ENCODE data around the gene JAG1.

DNA sequence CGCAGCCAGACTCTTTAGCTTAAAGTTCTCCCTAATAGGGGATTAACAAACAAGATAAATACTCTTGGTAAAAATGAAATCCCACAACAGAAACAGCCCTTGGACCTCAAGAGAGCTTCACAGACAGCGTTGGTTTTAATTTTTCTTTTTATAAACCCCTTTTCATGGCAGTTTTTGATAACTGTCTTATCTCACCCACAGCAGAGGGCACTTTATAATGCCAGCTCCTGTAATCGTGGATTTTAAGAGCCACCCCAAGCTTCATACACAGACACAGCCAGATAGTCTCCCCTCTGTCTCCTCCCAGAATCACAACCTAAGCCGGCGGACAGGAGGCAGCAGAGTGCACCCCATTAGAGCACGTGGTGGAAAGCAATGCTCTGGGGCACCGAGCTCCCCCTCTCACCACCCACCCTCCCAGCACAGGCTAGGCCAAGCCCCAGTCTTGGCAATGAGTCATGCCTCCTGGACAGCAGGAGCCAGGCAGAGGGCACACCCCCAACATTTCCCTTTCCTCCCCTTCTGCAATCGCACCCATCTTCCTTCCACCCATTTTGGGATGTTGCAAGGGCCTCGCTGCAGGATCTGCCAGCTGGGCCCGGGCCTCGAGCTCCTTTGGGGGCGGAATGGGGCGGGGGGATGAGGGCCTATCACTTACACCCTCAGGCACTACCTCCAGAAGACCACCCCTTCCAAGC is 2.4 kb downstream of the JAG1 start:
- peak; percentile 40; the same call in 1 of the 2 replicates for TF ChIP-seq MYC (IDR thresholded peaks at IDR 0.05; ENCODE audit: low read depth, low read length)
- TF ChIP-seq MYC (CRISPR knock-in tag; IDR thresholded peaks at IDR 0.05; ENCODE audit: borderline replicate concordance, low read depth): no peak
- TF ChIP-seq, protein P1, sequence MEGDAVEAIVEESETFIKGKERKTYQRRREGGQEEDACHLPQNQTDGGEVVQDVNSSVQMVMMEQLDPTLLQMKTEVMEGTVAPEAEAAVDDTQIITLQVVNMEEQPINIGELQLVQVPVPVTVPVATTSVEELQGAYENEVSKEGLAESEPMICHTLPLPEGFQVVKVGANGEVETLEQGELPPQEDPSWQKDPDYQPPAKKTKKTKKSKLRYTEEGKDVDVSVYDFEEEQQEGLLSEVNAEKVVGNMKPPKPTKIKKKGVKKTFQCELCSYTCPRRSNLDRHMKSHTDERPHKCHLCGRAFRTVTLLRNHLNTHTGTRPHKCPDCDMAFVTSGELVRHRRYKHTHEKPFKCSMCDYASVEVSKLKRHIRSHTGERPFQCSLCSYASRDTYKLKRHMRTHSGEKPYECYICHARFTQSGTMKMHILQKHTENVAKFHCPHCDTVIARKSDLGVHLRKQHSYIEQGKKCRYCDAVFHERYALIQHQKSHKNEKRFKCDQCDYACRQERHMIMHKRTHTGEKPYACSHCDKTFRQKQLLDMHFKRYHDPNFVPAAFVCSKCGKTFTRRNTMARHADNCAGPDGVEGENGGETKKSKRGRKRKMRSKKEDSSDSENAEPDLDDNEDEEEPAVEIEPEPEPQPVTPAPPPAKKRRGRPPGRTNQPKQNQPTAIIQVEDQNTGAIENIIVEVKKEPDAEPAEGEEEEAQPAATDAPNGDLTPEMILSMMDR (IDR thresholded peaks at IDR 0.05 in 2 of 3, conservative IDR thresholded peaks at IDR 0.05 in 1 of 3; ENCODE audit: insufficient read depth in 2 of 3, low read depth in 1 of 3, low read length in 3 of 3): peak in 2 of 3 experiments; percentile 15 to 29; a peak in 1 of 6 replicates
- no peak for TF ChIP-seq JUN (IDR thresholded peaks at IDR 0.05; ENCODE audit: borderline replicate concordance, low read depth, low read length)
- TF ChIP-seq JUN (CRISPR knock-in tag; IDR thresholded peaks at IDR 0.05; ENCODE audit: borderline replicate concordance): no peak
- TF ChIP-seq GABPA (tag; conservative IDR thresholded peaks at IDR 0.05; ENCODE audit: low read depth): no peak
- no peak for TF ChIP-seq YY1 (IDR thresholded peaks at IDR 0.05; ENCODE audit: borderline replicate concordance in 1 of 3, control insufficient read depth in 1 of 3, extremely low read depth in 1 of 3, insufficient read depth in 3 of 3, insufficient read length in 1 of 3, insufficient replicate concordance in 2 of 3, low read depth in 1 of 3, low read length in 2 of 3)
- no peak for TF ChIP-seq ESRRB (CRISPR knock-in tag; IDR thresholded peaks at IDR 0.05; ENCODE audit: borderline replicate concordance)
- no peak for TF ChIP-seq BRCA1 (IDR thresholded peaks at IDR 0.05)
- TF ChIP-seq BRCA1 (CRISPR knock-in tag; IDR thresholded peaks at IDR 0.05): no peak
- TF ChIP-seq SREBF1 (IDR thresholded peaks at IDR 0.05; ENCODE audit: borderline replicate concordance, low read depth, low read length): no peak
- no peak for TF ChIP-seq KLF16 (IDR thresholded peaks at IDR 0.05)

Data from K562 (cell line).